GM19463 (cell line): ENCODE measurements around the gene CILP.

Experiments
- ATAC-seq: cut with Tn5 transposase; IDR thresholded peaks from one replicate; pipeline ENCODE4 v1.9.1; 2021; ENCODE audit warnings: mild to moderate bottlenecking, moderate library complexity; ENCODE audit not compliant: unreplicated experiment

CILP gene

GRCh38 chr15:65154720-65155119 lies 56.6 kb downstream of the CILP start:
- ATAC-seq, result no peak

GRCh38 chr15:65147902-65148301 lies 63.4 kb downstream of the CILP start:
- ATAC-seq, result no peak

GRCh38 chr15:65146438-65146837 lies 64.8 kb downstream of the CILP start:
- no peak for ATAC-seq
